LNCAP (cell line): Measurements from ENCODE around the gene TYK2.

Source experiments
- CTCF ChIP-seq: fragments of 450-650 bp; IDR thresholded peaks from 2 replicates; pipeline ENCODE4 v1.5.1; 2017; ENCODE audit warnings: mild to moderate bottlenecking

The TYK2 gene

GRCh38 chr19:10309423-10309822, 70.9 kb downstream of the TYK2 start, which contains the start of gene ZGLP1:
Gene ZGLP1 (minus strand): TSS chr19:10309815.
- no peak for TF ChIP-seq CTCF

DNA sequence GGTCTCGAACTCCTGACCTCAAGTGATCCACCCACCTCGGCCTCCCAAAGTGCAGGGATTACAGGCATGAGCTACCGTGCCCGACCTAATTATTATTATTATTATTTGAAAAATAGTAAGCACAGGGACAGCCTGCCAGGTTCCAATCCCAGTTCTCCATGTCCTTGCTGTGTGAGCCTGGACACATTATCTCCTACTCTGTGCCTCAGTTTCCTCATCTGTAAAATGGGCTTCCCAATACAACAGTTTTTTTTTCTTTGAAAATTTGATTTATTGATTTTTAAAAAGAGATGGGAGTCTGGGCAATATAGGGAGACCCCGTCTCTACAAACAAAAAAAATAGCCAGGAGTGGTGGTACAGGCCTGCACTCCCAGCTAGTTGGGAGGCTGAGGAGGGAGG, 74.0 kb downstream of the TYK2 start:
- no peak for TF ChIP-seq CTCF

DNA sequence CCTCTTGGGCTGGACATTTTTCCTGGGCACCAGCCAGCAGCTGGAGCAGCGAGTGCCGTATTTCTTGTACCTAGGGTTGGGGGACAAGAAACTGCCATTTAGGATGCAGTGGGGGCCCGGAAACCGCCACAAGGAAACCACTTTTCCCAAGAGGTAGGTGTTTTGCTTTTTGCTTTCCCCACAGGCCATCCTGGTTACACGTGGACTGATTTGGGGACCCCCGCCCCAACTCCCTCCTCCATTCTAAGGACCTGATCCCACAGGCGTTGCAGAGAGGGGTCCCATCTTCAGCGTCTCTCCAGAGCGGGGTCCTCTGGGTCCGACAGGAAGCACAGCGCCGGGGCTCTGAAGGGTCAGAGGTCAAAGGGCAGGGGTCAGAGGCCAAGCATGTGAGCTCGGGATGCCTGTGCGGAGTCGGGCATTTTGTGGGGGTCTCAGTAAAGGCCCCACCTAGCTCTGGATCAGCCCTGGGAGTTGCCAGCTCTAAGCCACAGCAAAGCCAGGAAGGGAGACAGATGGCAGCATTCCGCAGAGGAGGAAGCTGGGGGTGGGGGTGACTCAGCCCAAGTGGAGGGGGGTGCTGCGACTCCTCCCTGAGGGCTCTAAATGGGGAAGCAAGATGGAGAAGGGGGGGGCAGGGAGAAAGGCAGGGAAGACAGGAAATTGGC, 75.1 kb downstream of the TYK2 start:
- TF ChIP-seq CTCF: no peak
